Esophagus muscularis mucosa (tissue), 4 donors: ENCODE measurements around the gene SPON1. TPM values are rescaled to one million over a fixed set of nuclear protein-coding genes. Genes with fewer than 3 reads are reported as not detected.

Source experiments
- DNase-seq: peaks from one replicate; pipeline ENCODE4 v3.0.0-alpha.2; 2017; ENCODE audit errors: extremely low spot score
- H3K27ac ChIP-seq, 4 donors: fragments of 200-600 bp; sonication (generic); replicated peaks in 1 of 4; 1 replicate in 3 of 4; 2 replicates in 1 of 4; pipeline ENCODE4 v1.5.1; 2016 to 2019; ENCODE audit warnings: mild to moderate bottlenecking in 1 of 4
- H3K27me3 ChIP-seq, 4 donors: fragments of 200-600 bp; sonication (generic); one replicate each; pipeline versions ENCODE4 v1.5.1 to v1.6.0; 2016 to 2019
- H3K36me3 ChIP-seq, 4 donors: fragments of 200-600 bp; sonication (generic); one replicate each; pipeline ENCODE4 v1.5.1; 2016 to 2019
- H3K4me1 ChIP-seq, 4 donors: fragments of 200-600 bp; sonication (generic); one replicate each; pipeline ENCODE4 v1.5.1; 2016 to 2019
- H3K4me3 ChIP-seq, 4 donors: fragments of 200-600 bp; sonication (generic); 1 replicate in 2 of 4; 2 replicates in 2 of 4; pipeline ENCODE4 v1.5.1; 2016 to 2019; ENCODE audit warnings: mild to moderate bottlenecking in 4 of 4, moderate library complexity in 1 of 4
- H3K9me3 ChIP-seq, 4 donors: fragments of 200-600 bp; sonication (generic); 1 replicate in 3 of 4; 2 replicates in 1 of 4; pipeline ENCODE4 v1.5.1; 2016 to 2019
- CTCF ChIP-seq, 3 experiments: fragments of 200-600 bp in 2 of 3; fragments of 450-650 bp in 1 of 3; sonication (generic) in 2 of 3; IDR thresholded peaks; one replicate each; pipeline ENCODE4 v1.5.1; 2017 to 2019; ENCODE audit warnings: antibody characterized with exemption in 3 of 3, mild to moderate bottlenecking in 2 of 3, moderate library complexity in 1 of 3
- EP300 ChIP-seq: sonication (generic); formaldehyde crosslinking; IDR thresholded peaks from one replicate; pipeline ENCODE4 v1.6.1; 2017; ENCODE audit warnings: antibody characterized with exemption
- POLR2A ChIP-seq: fragments of 450-650 bp; IDR thresholded peaks from one replicate; pipeline ENCODE4 v1.6.1; 2017; ENCODE audit warnings: antibody characterized with exemption, moderate library complexity, mild to moderate bottlenecking, low read depth
- POLR2AphosphoS5 ChIP-seq, 2 donors: sonication (generic); formaldehyde crosslinking; IDR thresholded peaks; one replicate each; pipeline ENCODE4 v1.6.1; 2017; ENCODE audit warnings: antibody characterized with exemption in 2 of 2
- WGBS: methylation state at CpG from one replicate; pipeline ENCODE4 v1.1.5; 2018; 5-methylcytosine and 5-hydroxymethylcytosine counted together
- intact Hi-C: fragments of 100-400 bp; cut with DNase I; formaldehyde crosslinking; loops from one replicate; pipeline ENCODE4 v1.15.1; 2023
- total RNA-seq, 4 donors: library from RNA; depleted of rRNA; stranded (reverse); fragments of >200 nt; gene quantifications; one replicate each; pipeline versions ENCODE4 v1.1.0 to v1.2.1, GENCODE V29; 2016

The SPON1 gene
- total RNA-seq, 4 donors from 2014 or later: 12.5 to 25.2 (median 19.2) TPM

- WGBS: 40% methylated on average over 3 of the region's 4 CpGs
- Histone ChIP-seq H3K27me3 (no peaks in the 10 kb centered on the region), H3K4me3 (no peak overlapping the region), H3K4me1 (peaks cover 0 to 11% (median 5%) of the 10 kb centered on the region in 4 donors), H3K36me3 (no peaks in the 10 kb centered on the region), H3K27ac (peak overlapping the region in 1 of 4 donors; percentile 7), H3K9me3 (no peaks in the 10 kb centered on the region)
- peak; percentile 64 for DNase-seq
- intact Hi-C loops: no loop called here
- TF ChIP-seq EP300: no peak
- TF ChIP-seq POLR2AphosphoS5 (IDR thresholded peaks at IDR 0.05): peak in 1 of 2 donors; percentile 18
These were observed 53.2 kb downstream of the SPON1 start for GRCh38 chr11:14015711-14016110.

GRCh38 chr11:14018441-14018840, 55.9 kb downstream of the SPON1 start:
- H3K9me3 ChIP-seq: no peaks in the 10 kb centered on the region
- H3K4me3 ChIP-seq: no peak overlapping the region
- 84% methylated on average over 2 of the region's 2 CpGs for WGBS
- intact Hi-C loops: no loop called here
- H3K27me3 ChIP-seq: no peaks in the 10 kb centered on the region
- H3K4me1 ChIP-seq: peaks cover 0 to 16% (median 7%) of the 10 kb centered on the region in 4 donors
- peak; percentile 21 for DNase-seq
- no peak overlapping the region for H3K27ac ChIP-seq
- no peak for TF ChIP-seq CTCF (IDR thresholded peaks at IDR 0.05)
- no peak for TF ChIP-seq POLR2A
- TF ChIP-seq POLR2AphosphoS5 (IDR thresholded peaks at IDR 0.05): no peak
- TF ChIP-seq EP300: no peak
- H3K36me3 ChIP-seq: no peaks in the 10 kb centered on the region

- no peak for TF ChIP-seq POLR2AphosphoS5 (IDR thresholded peaks at IDR 0.05)
- no peak for TF ChIP-seq CTCF (IDR thresholded peaks at IDR 0.05)
- no peak for TF ChIP-seq POLR2A
- no peak for TF ChIP-seq EP300
- Histone ChIP-seq H3K27me3 (no peaks in the 10 kb centered on the region), H3K9me3 (no peaks in the 10 kb centered on the region), H3K27ac (no peak overlapping the region), H3K36me3 (no peaks in the 10 kb centered on the region), H3K4me1 (peaks cover 0 to 19% (median 13%) of the 10 kb centered on the region in 4 donors), H3K4me3 (no peak overlapping the region)
- WGBS: 88% methylated on average over 4 of the region's 4 CpGs
- intact Hi-C loops: no loop called here
- no peak for DNase-seq
These were observed 59.2 kb downstream of the SPON1 start for GRCh38 chr11:14021738-14022137.

DNA sequence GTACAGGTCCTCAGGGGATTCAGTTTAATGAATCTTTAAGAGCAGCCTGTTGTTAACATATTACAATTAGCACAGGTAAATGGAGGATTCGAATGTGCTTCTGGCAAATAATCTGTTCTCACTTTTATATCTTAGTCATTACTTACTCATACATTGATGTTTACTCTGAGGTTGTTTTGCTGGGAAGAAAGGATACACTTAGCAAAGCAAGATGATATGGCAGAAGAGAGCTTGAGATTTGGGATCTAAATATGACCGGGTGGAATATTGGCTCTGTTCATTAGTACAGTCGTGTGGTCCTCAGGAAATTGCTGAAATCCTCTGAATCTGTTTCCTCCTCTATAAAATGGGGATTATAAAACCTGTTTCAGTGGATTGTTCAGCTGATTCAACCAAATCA, 59.7 kb downstream of the SPON1 start:
- Histone ChIP-seq H3K4me3 (no peak overlapping the region), H3K36me3 (no peaks in the 10 kb centered on the region), H3K9me3 (no peaks in the 10 kb centered on the region), H3K27ac (no peak overlapping the region), H3K27me3 (no peaks in the 10 kb centered on the region), H3K4me1 (peaks cover 0 to 24% (median 18%) of the 10 kb centered on the region in 4 donors)
- intact Hi-C loops: no loop called here
- DNase-seq: no peak
- no peak for TF ChIP-seq POLR2AphosphoS5 (IDR thresholded peaks at IDR 0.05)
- TF ChIP-seq CTCF (IDR thresholded peaks at IDR 0.05): no peak
- TF ChIP-seq POLR2A: no peak
- no peak for TF ChIP-seq EP300
- WGBS: 56% methylated on average over 3 of the region's 3 CpGs

GRCh38 chr11:14022821-14023220, 60.3 kb downstream of the SPON1 start:
- Histone ChIP-seq H3K27me3 (no peaks in the 10 kb centered on the region), H3K9me3 (no peaks in the 10 kb centered on the region), H3K4me1 (peaks cover 0 to 30% (median 24%) of the 10 kb centered on the region in 4 donors), H3K27ac (no peak overlapping the region), H3K36me3 (no peaks in the 10 kb centered on the region), H3K4me3 (no peak overlapping the region)
- no peak for DNase-seq
- intact Hi-C loops: no loop called here
- WGBS: 75% methylated on average over 6 of the region's 6 CpGs
- TF ChIP-seq POLR2A: no peak
- TF ChIP-seq POLR2AphosphoS5 (IDR thresholded peaks at IDR 0.05): no peak
- TF ChIP-seq CTCF (IDR thresholded peaks at IDR 0.05): no peak
- TF ChIP-seq EP300: no peak
